Mesendoderm (in vitro differentiated cells): ENCODE data around the gene FIBCD1.

Experiments
- DNase-seq: peaks from one replicate; pipeline ENCODE4 v3.0.0; 2013
- H2AK5ac ChIP-seq: 2 replicates; pipeline ENCODE4 v1.6.1; 2013; ENCODE audit warnings: low read length, inconsistent platforms
- H2BK120ac ChIP-seq: 2 replicates; pipeline ENCODE4 v1.6.1; 2013; ENCODE audit warnings: low read depth, mild to moderate bottlenecking, low read length, moderate library complexity, mixed read lengths
- H2BK15ac ChIP-seq: replicated peaks from 2 replicates; pipeline ENCODE4 v1.6.1; 2013; ENCODE audit warnings: low read depth, mild to moderate bottlenecking, moderate library complexity
- H2BK5ac ChIP-seq: 2 replicates; pipeline ENCODE4 v1.6.1; 2013; ENCODE audit warnings: low read length, inconsistent platforms
- H3K18ac ChIP-seq: 2 replicates; pipeline ENCODE4 v1.6.1; 2013; ENCODE audit warnings: mild to moderate bottlenecking, low read length, mixed read lengths
- H3K23ac ChIP-seq: one replicate; pipeline ENCODE4 v1.6.1; 2013; ENCODE audit warnings: low read length
- H3K27ac ChIP-seq: 2 replicates; pipeline ENCODE4 v1.5.1; 2013; ENCODE audit warnings: low read depth, mild to moderate bottlenecking, inconsistent platforms, low read length, moderate library complexity
- H3K27me3 ChIP-seq: 2 replicates; pipeline ENCODE4 v1.6.1; 2013; ENCODE audit warnings: low read length, control low read depth, mild to moderate bottlenecking, inconsistent platforms; ENCODE audit not compliant: insufficient read depth, poor library complexity
- H3K36me3 ChIP-seq: 2 replicates; pipeline ENCODE4 v1.6.1; 2013; ENCODE audit warnings: low read length, inconsistent platforms; ENCODE audit not compliant: control insufficient read depth, insufficient read depth
- H3K4ac ChIP-seq: one replicate; pipeline ENCODE4 v1.6.1; 2013; ENCODE audit warnings: low read depth, mild to moderate bottlenecking, low read length, moderate library complexity
- H3K4me1 ChIP-seq: 2 replicates; pipeline ENCODE4 v1.6.1; 2013; ENCODE audit warnings: low read depth, low read length, inconsistent platforms; ENCODE audit not compliant: control insufficient read depth
- H3K4me2 ChIP-seq: 2 replicates; pipeline ENCODE4 v1.6.1; 2013; ENCODE audit warnings: low read length
- H3K4me3 ChIP-seq: 2 replicates; pipeline ENCODE4 v1.5.1; 2013; ENCODE audit warnings: mild to moderate bottlenecking, low read length
- H3K56ac ChIP-seq: one replicate; pipeline ENCODE4 v1.6.1; 2013; ENCODE audit warnings: low read length
- H3K79me1 ChIP-seq: 2 replicates; pipeline ENCODE4 v1.6.1; 2013; ENCODE audit warnings: low read length, inconsistent platforms
- H3K79me2 ChIP-seq: 2 replicates; pipeline ENCODE4 v1.6.1; 2013; ENCODE audit warnings: mild to moderate bottlenecking, low read length; ENCODE audit not compliant: control insufficient read depth, insufficient read depth
- H3K9ac ChIP-seq: 2 replicates; pipeline ENCODE4 v1.6.1; 2013; ENCODE audit warnings: low read length, inconsistent platforms
- H4K5ac ChIP-seq: one replicate; pipeline ENCODE4 v1.6.1; 2013; ENCODE audit warnings: low read length
- H4K8ac ChIP-seq: one replicate; pipeline ENCODE4 v1.6.1; 2013; ENCODE audit warnings: low read depth, mild to moderate bottlenecking, control low read depth, low read length, moderate library complexity
- WGBS: extraction: QIAGEN DNeasy Blood & Tissue Kit; methylation state at CpG from one replicate; pipeline ENCODE4 v1.1.7; 2013; ENCODE audit warnings: low lambda C conversion rate, missing lambda C conversion rate; ENCODE audit not compliant: insufficient coverage; ENCODE audit errors: extremely low coverage; 5-methylcytosine and 5-hydroxymethylcytosine counted together

Gene FIBCD1

DNA sequence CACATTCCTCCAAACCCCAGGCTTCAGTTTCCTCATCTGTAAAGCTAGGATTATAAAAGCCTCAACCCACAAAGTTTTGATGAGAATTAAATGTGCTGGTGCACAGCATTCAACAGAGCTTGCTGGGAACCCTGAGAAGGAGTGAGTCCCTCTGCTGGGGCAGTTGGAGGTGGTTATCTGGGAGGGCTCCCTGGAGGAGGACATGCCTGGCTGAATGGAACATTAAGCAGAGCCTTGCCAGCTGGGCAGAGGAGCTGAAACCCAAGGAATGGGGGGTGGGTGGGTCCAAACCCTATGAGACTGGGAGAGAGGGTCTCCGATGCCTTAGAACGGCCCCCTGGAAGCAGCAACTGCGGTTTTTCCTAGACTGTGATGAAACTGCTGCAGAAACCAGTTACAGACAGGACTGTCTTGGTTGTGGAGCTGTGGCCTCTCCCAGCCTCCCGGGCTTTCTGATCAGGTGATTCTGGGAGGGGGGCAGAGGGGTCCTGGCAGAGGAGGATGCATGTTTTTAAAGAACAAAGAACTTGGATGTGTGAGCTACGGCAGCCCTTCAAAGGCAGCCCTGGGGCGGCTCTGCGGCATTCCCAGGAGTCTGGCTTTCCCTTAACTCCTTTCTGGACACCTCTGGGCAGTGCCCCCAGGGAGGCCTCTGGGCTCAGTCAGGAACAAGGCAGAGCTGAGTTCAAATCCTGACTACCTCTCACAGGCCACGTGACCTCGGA lies 20.8 kb downstream of the FIBCD1 start:
- no CpG with 5 or more reads among the region's 9 CpGs for WGBS

DNA sequence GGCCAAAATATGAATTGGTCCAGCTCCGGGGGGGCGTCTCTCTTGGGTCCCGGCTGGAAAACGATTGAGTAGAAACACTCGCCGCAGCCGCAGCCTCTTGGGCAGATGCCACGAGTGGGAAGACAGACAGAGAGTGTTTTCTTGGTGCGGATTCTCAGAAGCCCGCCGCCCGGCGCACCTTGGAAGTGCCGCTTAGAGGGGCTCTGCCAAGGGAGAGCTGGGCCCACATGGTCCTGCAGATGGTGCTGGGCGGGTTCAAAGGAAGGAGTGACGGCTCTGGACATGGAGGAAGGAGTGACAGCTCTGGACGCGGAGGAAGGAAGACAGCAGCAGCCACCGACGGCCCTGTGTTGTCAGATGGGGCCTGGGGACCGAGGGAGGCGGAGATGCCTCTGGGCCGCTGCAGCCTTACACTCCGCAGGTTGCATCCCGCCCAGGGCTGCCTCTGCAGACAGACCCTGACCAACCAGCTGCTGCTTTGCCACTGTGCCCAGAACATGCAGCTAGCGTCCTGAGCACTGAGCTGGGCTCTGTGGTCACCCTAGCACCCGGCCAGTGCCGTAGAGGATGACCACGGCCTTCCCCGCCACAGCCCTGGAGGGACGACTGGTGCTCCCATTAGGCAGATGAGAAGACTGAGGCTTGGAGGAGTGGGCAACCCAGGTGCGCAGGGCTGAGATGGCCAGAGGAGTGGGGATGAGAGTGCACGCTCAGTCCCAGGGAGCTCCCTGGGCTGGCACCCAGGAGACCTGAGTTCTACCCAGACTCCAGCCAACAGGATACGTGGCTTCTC lies 21.7 kb downstream of the FIBCD1 start:
- Histone ChIP-seq H3K23ac (no peak overlapping the region), H4K5ac (no peak overlapping the region), H3K4me2 (no peak overlapping the region), H3K4ac (no peak overlapping the region), H2BK15ac (no peak overlapping the region), H4K8ac (no peak overlapping the region), H3K36me3 (no peaks in the 10 kb centered on the region), H3K27ac (no peak overlapping the region), H2BK5ac (no peak overlapping the region), H2BK120ac (no peak overlapping the region), H3K79me1 (no peaks in the 10 kb centered on the region), H3K18ac (no peak overlapping the region), H3K4me3 (no peak overlapping the region), H2AK5ac (no peak overlapping the region), H3K9ac (no peak overlapping the region), H3K56ac (no peak overlapping the region), H3K27me3 (no peaks in the 10 kb centered on the region), H3K79me2 (no peaks in the 10 kb centered on the region), H3K4me1 (no peaks in the 10 kb centered on the region)
- DNase-seq: no peak
- no CpG with 5 or more reads among the region's 34 CpGs for WGBS

More for the DNA sequence above, 20.8 kb downstream of the FIBCD1 start:
- Histone ChIP-seq H3K27ac (no peak overlapping the region), H3K4me1 (no peaks in the 10 kb centered on the region), H2BK5ac (no peak overlapping the region), H3K56ac (no peak overlapping the region), H3K18ac (no peak overlapping the region), H3K4me2 (no peak overlapping the region), H3K79me2 (no peaks in the 10 kb centered on the region), H3K9ac (no peak overlapping the region), H3K27me3 (no peaks in the 10 kb centered on the region), H4K8ac (no peak overlapping the region), H2AK5ac (no peak overlapping the region), H4K5ac (no peak overlapping the region), H2BK15ac (no peak overlapping the region), H3K23ac (no peak overlapping the region), H3K36me3 (no peaks in the 10 kb centered on the region), H3K4me3 (no peak overlapping the region), H2BK120ac (no peak overlapping the region), H3K79me1 (no peaks in the 10 kb centered on the region), H3K4ac (no peak overlapping the region)
- DNase-seq: peak; percentile 27

DNA sequence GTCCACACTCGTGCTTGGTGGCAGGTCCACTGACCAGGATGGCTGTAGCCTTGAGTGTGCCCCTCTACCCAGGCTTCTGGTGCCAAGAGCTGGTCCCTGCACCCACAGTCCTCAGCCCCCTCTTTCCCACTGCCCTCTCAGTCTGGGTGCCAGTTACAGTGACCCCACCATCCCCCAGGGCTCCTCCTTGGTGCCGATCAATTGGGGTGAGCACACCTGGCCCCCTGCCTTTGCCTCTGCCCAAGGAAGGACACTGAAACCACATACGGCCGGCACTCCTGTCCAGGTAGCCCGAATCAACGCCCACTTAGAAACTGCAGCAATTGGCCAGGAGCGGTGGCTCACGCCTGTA lies 24.0 kb downstream of the FIBCD1 start:
- Histone ChIP-seq H3K79me2 (no peaks in the 10 kb centered on the region), H3K9ac (no peak overlapping the region), H3K36me3 (no peaks in the 10 kb centered on the region), H3K23ac (no peak overlapping the region), H2AK5ac (no peak overlapping the region), H2BK120ac (no peak overlapping the region), H3K4me2 (no peak overlapping the region), H3K4me3 (no peak overlapping the region), H4K8ac (no peak overlapping the region), H3K56ac (no peak overlapping the region), H4K5ac (no peak overlapping the region), H3K18ac (no peak overlapping the region), H2BK5ac (no peak overlapping the region), H3K27me3 (no peaks in the 10 kb centered on the region), H3K27ac (no peak overlapping the region), H3K4ac (no peak overlapping the region), H3K4me1 (no peaks in the 10 kb centered on the region), H3K79me1 (no peaks in the 10 kb centered on the region), H2BK15ac (no peak overlapping the region)
- no peak for DNase-seq
- WGBS: no CpG with 5 or more reads among the region's 8 CpGs

DNA sequence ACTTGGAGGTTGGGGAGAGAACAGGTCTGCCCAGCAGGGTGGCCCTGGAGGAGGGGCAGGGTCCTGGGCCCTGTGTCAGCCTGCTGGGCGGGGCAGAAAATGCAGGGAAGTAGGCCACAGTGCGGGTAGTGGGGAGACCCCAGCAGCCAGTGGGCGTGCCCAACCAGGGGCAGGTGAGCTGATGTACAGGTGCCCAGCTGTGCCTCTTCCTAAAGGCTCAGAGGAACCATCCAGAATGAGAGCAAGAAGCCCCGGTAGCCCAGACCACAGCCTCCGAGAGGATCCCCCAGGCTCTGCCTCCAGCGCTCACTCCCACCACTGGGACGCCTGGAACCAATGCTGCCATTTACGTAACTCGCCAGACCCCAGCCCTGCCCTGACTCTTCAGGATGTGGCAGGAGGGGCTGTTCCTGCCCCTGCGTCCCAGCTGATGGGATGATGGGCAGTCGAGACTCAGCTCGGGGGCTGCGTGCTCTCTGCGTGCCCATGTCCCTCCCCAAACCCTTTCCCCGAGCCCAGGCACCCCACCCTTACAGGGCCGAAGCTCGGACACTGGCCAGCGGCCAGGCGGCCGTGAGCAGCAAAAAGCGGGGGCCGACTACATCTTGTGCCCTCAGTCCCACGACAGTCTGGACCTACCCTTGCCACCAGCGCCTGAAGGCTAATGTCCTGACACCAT lies 24.5 kb downstream of the FIBCD1 start:
- H3K4me3 ChIP-seq: no peak overlapping the region
- no CpG with 5 or more reads among the region's 24 CpGs for WGBS
- no peak overlapping the region for H2BK5ac ChIP-seq
- H3K9ac ChIP-seq: no peak overlapping the region
- H3K4ac ChIP-seq: no peak overlapping the region
- no peak for DNase-seq
- no peak overlapping the region for H3K23ac ChIP-seq
- no peak overlapping the region for H3K27ac ChIP-seq
- H3K79me2 ChIP-seq: no peaks in the 10 kb centered on the region
- no peaks in the 10 kb centered on the region for H3K27me3 ChIP-seq
- no peaks in the 10 kb centered on the region for H3K4me1 ChIP-seq
- no peak overlapping the region for H4K8ac ChIP-seq
- H3K4me2 ChIP-seq: no peak overlapping the region
- H3K36me3 ChIP-seq: no peaks in the 10 kb centered on the region
- no peak overlapping the region for H3K56ac ChIP-seq
- no peak overlapping the region for H2BK15ac ChIP-seq
- H3K18ac ChIP-seq: no peak overlapping the region
- no peaks in the 10 kb centered on the region for H3K79me1 ChIP-seq
- no peak overlapping the region for H4K5ac ChIP-seq
- H2BK120ac ChIP-seq: no peak overlapping the region
- H2AK5ac ChIP-seq: no peak overlapping the region

DNA sequence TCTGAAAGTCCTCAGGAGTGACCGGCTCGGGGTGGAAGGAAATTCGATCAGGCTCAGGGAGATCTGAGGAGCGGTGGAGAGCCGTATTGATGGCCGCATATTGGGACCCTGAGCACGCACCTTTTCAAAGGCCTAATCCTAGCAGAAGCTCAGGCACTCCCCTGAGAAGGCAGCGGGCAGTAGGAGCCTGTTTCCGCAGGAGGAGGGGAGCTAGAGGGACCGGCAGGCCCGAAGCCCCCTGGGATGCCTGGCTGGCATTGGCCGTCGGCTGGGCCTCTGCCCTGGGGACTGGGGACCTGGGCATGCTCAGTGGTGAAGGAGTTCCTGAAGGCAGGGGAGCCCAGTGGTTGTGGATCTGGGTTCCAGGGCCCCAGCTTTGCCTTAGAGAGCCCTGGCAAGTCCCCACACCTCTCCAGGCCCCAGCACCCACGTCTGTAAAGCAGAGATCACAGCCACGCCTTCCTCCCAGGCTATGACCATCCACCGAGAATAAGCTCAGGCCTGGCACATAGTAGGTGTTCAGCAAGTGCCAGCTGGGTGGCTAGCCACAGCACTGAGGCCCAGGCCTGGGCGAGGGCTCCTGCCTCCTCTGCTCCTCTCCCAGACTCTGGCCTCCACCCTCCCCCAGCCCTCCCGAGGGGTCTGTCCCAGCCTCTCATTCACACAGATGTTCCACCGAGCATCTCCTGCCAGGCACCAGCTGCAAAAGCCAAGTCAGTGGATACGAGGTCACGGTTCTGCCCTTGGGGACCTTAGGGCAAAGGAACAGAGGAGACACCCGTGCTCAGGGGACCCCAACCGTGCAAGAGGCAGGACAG lies 25.2 kb downstream of the FIBCD1 start:
- WGBS: no CpG with 5 or more reads among the region's 23 CpGs
- no peak for DNase-seq
- no peak overlapping the region for H3K4me3 ChIP-seq

More for the DNA sequence above, 25.2 kb downstream of the FIBCD1 start:
- H3K23ac ChIP-seq: no peak overlapping the region
- H4K8ac ChIP-seq: no peak overlapping the region
- H3K4me2 ChIP-seq: no peak overlapping the region
- H3K4ac ChIP-seq: no peak overlapping the region
- H3K79me1 ChIP-seq: no peaks in the 10 kb centered on the region
- no peaks in the 10 kb centered on the region for H3K79me2 ChIP-seq
- H2BK5ac ChIP-seq: no peak overlapping the region
- H3K27ac ChIP-seq: no peak overlapping the region
- H3K9ac ChIP-seq: no peak overlapping the region
- H4K5ac ChIP-seq: no peak overlapping the region
- H2BK120ac ChIP-seq: no peak overlapping the region
- no peaks in the 10 kb centered on the region for H3K4me1 ChIP-seq
- H3K18ac ChIP-seq: no peak overlapping the region
- H3K56ac ChIP-seq: peak overlapping the region; percentile 64
- no peaks in the 10 kb centered on the region for H3K36me3 ChIP-seq
- H3K27me3 ChIP-seq: no peaks in the 10 kb centered on the region
- no peak overlapping the region for H2AK5ac ChIP-seq
- H2BK15ac ChIP-seq: no peak overlapping the region
